Measurements from ENCODE around the gene IRF3. TPM values are rescaled to one million over a fixed set of nuclear protein-coding genes. Genes with fewer than 3 reads are reported as not detected.

Gene IRF3
- total and polyA plus RNA-seq, 10 of the 15 experiments (the other 5 are each of a cell fraction or from before 2014, with no cell fraction given), result 5.5 to 110 (median 63.4) TPM

DNA sequence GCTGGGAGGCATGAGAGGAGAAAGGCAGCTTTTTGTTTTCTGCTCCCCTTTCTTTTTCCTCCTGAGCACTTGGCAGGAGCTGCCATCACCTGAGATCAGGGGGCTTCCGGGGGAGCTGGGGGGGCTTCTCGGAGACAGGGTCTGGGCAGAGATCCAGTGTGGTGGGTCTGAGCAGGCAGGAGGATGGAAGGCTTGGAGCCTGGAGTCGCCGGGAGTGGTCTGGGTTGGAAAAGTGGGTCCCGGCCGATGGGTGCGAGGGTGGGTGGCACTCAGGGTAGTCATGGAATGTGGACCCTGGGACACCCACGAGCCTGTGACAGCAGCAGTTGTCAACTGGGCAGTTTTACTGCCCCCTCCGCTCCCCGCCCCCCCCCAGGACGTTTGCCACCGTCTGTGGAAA is 21.5 kb upstream of the IRF3 start:
- TF ChIP-seq POLR2AphosphoS5 (IDR thresholded peaks at IDR 0.05; ENCODE audit: low read length), result 0 out of 2 replicates have a peak, but pooled peaks have one; percentile 2
- no peak for TF ChIP-seq RELA (IDR thresholded peaks at IDR 0.05; ENCODE audit: borderline replicate concordance, partially characterized antibody)
- DNase-seq (ENCODE audit: low read depth, low spot score), result no peak
- ChIA-PET SMC1A (ENCODE audit: uncharacterized antibody, unreplicated experiment) (no interaction called here), CTCF (interaction anchor here (0.6 kb wide), 1 partner anchor 123 kb away, joined by 5 read pairs; no protein-coding TSS in a partner anchor), POLR2A (no interaction called here), RAD21 (ENCODE audit: unreplicated experiment) (no interaction called here)
- no peak overlapping the region for H3K9ac ChIP-seq (ENCODE audit: control insufficient read depth, insufficient read depth, low read length)
- no peak overlapping the region for H3K27ac ChIP-seq (ENCODE audit: control insufficient read depth, insufficient read depth)
- H3K4me2 ChIP-seq (ENCODE audit: control insufficient read depth, insufficient read depth), result no peak overlapping the region
- FAIRE-seq, result no peak
- no peak for ATAC-seq
- peaks cover 2% of the 10 kb centered on the region for H3K79me2 ChIP-seq (ENCODE audit: control insufficient read depth, insufficient read depth, low read length)
- H3K36me3 ChIP-seq (ENCODE audit: control insufficient read depth in 2 of 2, insufficient read depth in 2 of 2, low read length in 1 of 2), result peaks cover 20 to 40% of the 10 kb centered on the region in 2 experiments
- no TSS peak for BruUV-seq (replicated peaks)
- H3K27me3 ChIP-seq (replicated peaks in 1 of 2; ENCODE audit: control insufficient read depth in 2 of 2, insufficient read depth in 2 of 2, low read length in 1 of 2), result no peaks in the 10 kb centered on the region; a peak in 1 of 4 replicates
- H4K20me1 ChIP-seq (ENCODE audit: control insufficient read depth, insufficient read depth), result peaks cover 6% of the 10 kb centered on the region; the same call in 1 of the 2 replicates
- no peak overlapping the region for H3K4me3 ChIP-seq
- H2AFZ ChIP-seq (ENCODE audit: control insufficient read depth, low read depth, low read length), result no peak overlapping the region
- peaks cover 10% of the 10 kb centered on the region for H3K4me1 ChIP-seq (ENCODE audit: control insufficient read depth, insufficient read depth, low read length)
- intact Hi-C loops (cut with micrococcal nuclease; ENCODE audit: unreplicated experiment), result no loop called here
- in situ Hi-C loops (cut with MboI), result no loop called here
- WGBS (ENCODE audit: insufficient coverage, insufficient replicate concordance, low lambda C conversion rate, missing lambda C conversion rate), result 86% methylated on average over 11 of the region's 12 CpGs
- no peaks in the 10 kb centered on the region; the same call in 2 of the 3 replicates for H3K9me3 ChIP-seq (replicated peaks; ENCODE audit: control insufficient read depth, insufficient read depth, low read length)

GRCh38 chr19:49686503-49687088 is 20.9 kb upstream of the IRF3 start:
- no peak overlapping the region for H3K27ac ChIP-seq (ENCODE audit: control insufficient read depth, insufficient read depth)
- CTCF ChIA-PET, result no interaction called here
- ATAC-seq (no peak), FAIRE-seq (no peak), DNase-seq (ENCODE audit: low read depth, low spot score) (no peak)
- H3K36me3 ChIP-seq (ENCODE audit: control insufficient read depth in 2 of 2, insufficient read depth in 2 of 2, low read length in 1 of 2), result peaks cover 24 to 45% of the 10 kb centered on the region in 2 experiments
- no peak overlapping the region for H3K9ac ChIP-seq (ENCODE audit: control insufficient read depth, insufficient read depth, low read length)
- no TSS peak for BruUV-seq (replicated peaks)
- peaks cover 9% of the 10 kb centered on the region; the same call in 1 of the 2 replicates for H4K20me1 ChIP-seq (ENCODE audit: control insufficient read depth, insufficient read depth)
- no peak for TF ChIP-seq POLR2AphosphoS5 (IDR thresholded peaks at IDR 0.05; ENCODE audit: low read length)
- TF ChIP-seq EED (IDR thresholded peaks at IDR 0.05; ENCODE audit: low read depth), result no peak
- no peak for TF ChIP-seq NR2F1 (conservative IDR thresholded peaks at IDR 0.05)
- TF ChIP-seq, protein P1, sequence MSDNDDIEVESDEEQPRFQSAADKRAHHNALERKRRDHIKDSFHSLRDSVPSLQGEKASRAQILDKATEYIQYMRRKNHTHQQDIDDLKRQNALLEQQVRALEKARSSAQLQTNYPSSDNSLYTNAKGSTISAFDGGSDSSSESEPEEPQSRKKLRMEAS (IDR thresholded peaks at IDR 0.05; ENCODE audit: low read depth, low read length), result no peak
- no peak for TF ChIP-seq SMC3 (IDR thresholded peaks at IDR 0.05; ENCODE audit: borderline replicate concordance, low read length)
- TF ChIP-seq MEF2B (IDR thresholded peaks at IDR 0.05; ENCODE audit: partially characterized antibody, poor library complexity, severe bottlenecking), result no peak
- no peak for TF ChIP-seq KDM1A (IDR thresholded peaks at IDR 0.05; ENCODE audit: borderline replicate concordance)
- 90% methylated on average over 4 of the region's 27 CpGs for WGBS (ENCODE audit: insufficient coverage, insufficient replicate concordance, low lambda C conversion rate, missing lambda C conversion rate)
- H3K9me3 ChIP-seq (replicated peaks; ENCODE audit: control insufficient read depth, insufficient read depth, low read length), result no peaks in the 10 kb centered on the region; the same call in 2 of the 3 replicates
- intact Hi-C loops (cut with micrococcal nuclease; ENCODE audit: unreplicated experiment) (no loop called here), in situ Hi-C loops (cut with MboI) (no loop called here)
- peaks cover 6% of the 10 kb centered on the region for H3K79me2 ChIP-seq (ENCODE audit: control insufficient read depth, insufficient read depth, low read length)
- SMC1A ChIA-PET (ENCODE audit: uncharacterized antibody, unreplicated experiment), result interaction anchor here (0.7 kb wide), 1 partner anchor 301 kb away, joined by 3 read pairs; no protein-coding TSS in a partner anchor
- H2AFZ ChIP-seq (ENCODE audit: control insufficient read depth, low read depth, low read length), result no peak overlapping the region
- H3K4me1 ChIP-seq (ENCODE audit: control insufficient read depth, insufficient read depth, low read length), result peaks cover 10% of the 10 kb centered on the region
- POLR2A ChIA-PET, result interaction anchor here (0.8 kb wide), 1 partner anchor 115 kb away, joined by 6 read pairs; no protein-coding TSS in a partner anchor
- no peaks in the 10 kb centered on the region; a peak in 1 of 4 replicates for H3K27me3 ChIP-seq (replicated peaks in 1 of 2; ENCODE audit: control insufficient read depth in 2 of 2, insufficient read depth in 2 of 2, low read length in 1 of 2)
- H3K4me3 ChIP-seq, result no peak overlapping the region
- no peak overlapping the region for H3K4me2 ChIP-seq (ENCODE audit: control insufficient read depth, insufficient read depth)
- RAD21 ChIA-PET (ENCODE audit: unreplicated experiment), result no interaction called here
